Loucy (cell line): ENCODE measurements around the gene SLC52A1.
"Not testable (repeated sequence)": the region's sequence is repeated elsewhere in the genome, so short reads cannot be mapped to it uniquely, and the experiment has no call there.

ENCODE experiments used
- EZH2phosphoT487 ChIP-seq: fragments of 200-600 bp; IDR thresholded peaks from 2 replicates; pipeline ENCODE4 v1.6.1; 2018; ENCODE audit warnings: antibody characterized with exemption, mild to moderate bottlenecking, moderate library complexity, borderline replicate concordance
- TF ChIP-seq, protein P1 (sequence below): fragments of 200-600 bp; sonication (generic); conservative IDR thresholded peaks from 2 replicates; pipeline ENCODE4 v1.5.1; 2014; ENCODE audit warnings: mild to moderate bottlenecking, antibody characterized with exemption, low read length

DNA sequence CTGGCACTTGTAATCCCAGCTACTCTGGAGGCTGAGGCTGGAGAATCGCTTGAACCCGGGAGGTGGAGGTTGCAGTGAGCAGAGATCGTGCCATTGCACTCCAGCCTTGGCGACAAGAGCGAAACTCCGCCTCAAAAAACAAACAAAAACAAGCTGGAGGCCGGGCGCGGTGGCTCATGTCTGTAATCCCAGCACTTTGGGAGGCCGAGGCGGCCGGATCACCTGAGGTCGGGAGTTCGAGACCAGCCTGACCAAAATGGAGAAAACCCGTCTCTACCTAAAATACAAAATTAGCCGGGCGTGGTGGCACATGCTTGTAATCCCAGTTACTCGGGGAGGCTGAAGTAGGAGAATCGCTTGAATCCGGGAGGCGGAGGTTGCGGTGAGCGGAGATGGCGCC, 42.0 kb upstream of the SLC52A1 start:
- TF ChIP-seq, protein P1, sequence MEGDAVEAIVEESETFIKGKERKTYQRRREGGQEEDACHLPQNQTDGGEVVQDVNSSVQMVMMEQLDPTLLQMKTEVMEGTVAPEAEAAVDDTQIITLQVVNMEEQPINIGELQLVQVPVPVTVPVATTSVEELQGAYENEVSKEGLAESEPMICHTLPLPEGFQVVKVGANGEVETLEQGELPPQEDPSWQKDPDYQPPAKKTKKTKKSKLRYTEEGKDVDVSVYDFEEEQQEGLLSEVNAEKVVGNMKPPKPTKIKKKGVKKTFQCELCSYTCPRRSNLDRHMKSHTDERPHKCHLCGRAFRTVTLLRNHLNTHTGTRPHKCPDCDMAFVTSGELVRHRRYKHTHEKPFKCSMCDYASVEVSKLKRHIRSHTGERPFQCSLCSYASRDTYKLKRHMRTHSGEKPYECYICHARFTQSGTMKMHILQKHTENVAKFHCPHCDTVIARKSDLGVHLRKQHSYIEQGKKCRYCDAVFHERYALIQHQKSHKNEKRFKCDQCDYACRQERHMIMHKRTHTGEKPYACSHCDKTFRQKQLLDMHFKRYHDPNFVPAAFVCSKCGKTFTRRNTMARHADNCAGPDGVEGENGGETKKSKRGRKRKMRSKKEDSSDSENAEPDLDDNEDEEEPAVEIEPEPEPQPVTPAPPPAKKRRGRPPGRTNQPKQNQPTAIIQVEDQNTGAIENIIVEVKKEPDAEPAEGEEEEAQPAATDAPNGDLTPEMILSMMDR = not testable (repeated sequence)
- not testable (repeated sequence) for TF ChIP-seq EZH2phosphoT487
